GM21717 (cell line): ENCODE results near the gene SFTA2.

Experiments
- ATAC-seq: cut with Tn5 transposase; IDR thresholded peaks from one replicate; pipeline ENCODE4 v1.9.1; 2021; ENCODE audit warnings: mild to moderate bottlenecking, moderate library complexity; ENCODE audit not compliant: unreplicated experiment

Gene SFTA2

DNA sequence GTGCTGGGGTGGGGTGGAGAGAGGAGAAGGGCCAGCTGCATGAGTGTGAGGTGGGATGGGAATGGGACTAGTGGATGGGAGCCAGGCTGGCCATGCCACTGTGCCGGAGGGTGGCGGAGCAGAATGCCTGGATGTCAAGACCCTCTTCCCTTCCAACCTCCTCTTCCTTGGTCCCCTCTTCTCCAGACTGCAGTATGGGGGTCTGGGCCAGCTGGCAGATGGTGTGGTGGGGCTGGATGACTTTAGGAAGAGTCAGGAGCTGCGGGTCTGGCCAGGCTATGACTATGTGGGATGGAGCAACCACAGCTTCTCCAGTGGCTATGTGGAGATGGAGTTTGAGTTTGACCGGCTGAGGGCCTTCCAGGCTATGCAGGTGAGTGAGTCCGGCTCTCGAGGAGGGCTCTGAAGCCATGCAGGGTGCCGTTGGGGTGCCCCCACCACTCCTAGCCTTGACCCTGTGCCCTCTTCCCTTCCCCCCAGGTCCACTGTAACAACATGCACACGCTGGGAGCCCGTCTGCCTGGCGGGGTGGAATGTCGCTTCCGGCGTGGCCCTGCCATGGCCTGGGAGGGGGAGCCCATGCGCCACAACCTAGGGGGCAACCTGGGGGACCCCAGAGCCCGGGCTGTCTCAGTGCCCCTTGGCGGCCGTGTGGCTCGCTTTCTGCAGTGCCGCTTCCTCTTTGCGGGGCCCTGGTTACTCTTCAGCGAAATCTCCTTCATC lies 40.0 kb downstream of the SFTA2 start:
- ATAC-seq, result no peak

DNA sequence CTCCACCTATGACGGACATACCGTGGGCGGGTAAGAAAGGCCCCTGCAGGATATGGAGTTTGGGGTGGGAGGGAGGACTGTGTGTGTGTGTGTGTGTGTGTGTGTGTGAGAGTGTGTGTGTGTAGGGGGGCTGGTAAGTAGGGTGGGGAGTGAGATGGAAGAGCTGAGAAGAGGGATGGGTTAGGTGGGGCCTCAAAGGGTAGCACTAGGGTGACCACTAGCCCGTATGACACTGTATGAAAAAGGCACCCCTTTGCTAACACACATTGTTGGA lies 40.6 kb downstream of the SFTA2 start:
- ATAC-seq, result no peak

GRCh38 chr6:30890646-30891449 lies 41.1 kb downstream of the SFTA2 start:
- ATAC-seq, result no peak

- no peak for ATAC-seq
Observed at GRCh38 chr6:30889921-30890645, 41.9 kb downstream of the SFTA2 start.

GRCh38 chr6:30889496-30889885 lies 42.5 kb downstream of the SFTA2 start:
- no peak for ATAC-seq

DNA sequence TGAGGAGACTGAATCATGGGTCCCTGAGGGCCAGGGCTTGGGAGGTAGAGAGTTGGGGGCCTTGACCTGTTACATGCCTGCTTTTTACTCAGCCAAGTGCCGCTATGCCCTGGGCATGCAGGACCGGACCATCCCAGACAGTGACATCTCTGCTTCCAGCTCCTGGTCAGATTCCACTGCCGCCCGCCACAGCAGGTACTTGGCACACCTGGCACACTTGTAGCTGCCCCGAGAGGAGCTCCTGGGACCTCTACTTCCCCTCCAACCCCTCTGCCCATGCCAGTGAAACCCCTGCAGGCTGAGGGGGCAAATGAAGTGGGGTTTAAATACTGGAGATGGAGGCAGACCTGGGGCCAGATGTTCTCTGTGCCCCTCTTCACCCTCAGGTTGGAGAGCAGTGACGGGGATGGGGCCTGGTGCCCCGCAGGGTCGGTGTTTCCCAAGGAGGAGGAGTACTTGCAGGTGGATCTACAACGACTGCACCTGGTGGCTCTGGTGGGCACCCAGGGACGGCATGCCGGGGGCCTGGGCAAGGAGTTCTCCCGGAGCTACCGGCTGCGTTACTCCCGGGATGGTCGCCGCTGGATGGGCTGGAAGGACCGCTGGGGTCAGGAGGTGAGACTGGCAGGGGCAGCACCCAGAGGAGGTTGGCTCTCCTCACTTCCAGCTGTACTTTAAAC lies 43.0 kb downstream of the SFTA2 start:
- ATAC-seq, result no peak

DNA sequence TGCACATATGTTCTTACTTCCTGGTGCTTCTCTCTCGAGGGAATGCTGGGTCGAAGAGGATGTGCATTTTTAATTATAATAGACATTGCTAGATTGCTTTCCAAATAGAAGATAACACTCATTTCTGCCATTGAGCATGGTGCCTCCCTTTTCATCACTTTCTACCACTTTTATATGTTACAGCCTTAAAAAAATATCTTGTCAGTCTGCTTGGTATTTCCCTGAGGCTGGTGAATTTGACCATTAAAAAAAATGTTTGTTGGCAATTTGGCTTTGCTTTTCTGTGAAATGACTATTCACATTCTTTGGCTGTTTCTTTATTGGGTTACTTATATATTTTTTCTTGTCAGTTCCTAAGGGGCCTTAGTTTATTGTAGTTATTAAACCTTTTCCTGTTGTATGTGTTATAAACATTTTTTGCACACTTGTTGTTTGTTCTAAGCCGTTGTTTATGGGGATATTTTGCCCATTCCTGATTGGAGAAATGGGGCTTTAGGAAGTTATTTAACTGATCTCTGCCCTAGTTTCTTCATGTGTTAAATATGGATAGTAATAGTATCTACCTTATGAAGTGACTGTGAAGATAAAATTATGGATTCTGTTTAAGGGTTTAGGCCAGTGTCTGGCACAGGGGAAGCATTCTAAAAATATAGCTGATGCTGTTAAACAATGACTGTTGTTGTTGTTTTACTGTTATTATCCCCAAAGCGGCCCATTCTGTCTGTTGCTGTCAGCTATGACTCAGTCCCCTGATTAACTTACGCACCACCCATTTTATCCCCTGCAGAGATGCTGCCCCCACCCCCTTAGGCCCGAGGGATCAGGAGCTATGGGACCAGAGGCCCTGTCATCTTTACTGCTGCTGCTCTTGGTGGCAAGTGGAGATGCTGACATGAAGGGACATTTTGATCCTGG lies 43.8 kb downstream of the SFTA2 start:
- ATAC-seq, result no peak

DNA sequence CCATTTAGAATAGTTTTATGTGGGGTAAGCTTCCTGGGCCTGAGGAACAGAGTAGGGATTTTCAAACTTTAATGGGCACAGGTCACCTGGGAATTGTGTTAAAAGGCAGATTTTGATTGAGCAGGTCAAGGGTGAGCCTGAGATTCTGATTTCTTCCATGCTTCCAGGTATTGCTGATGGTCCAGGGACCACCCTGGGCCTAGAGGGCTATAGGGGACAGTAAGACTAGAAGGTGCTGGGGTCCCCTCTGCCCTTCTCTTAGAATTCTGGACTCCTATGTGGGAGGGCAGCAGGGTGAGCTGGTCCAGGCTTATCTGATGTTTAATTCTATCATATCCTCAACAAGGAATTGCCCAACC lies 45.1 kb downstream of the SFTA2 start:
- ATAC-seq, result no peak

DNA sequence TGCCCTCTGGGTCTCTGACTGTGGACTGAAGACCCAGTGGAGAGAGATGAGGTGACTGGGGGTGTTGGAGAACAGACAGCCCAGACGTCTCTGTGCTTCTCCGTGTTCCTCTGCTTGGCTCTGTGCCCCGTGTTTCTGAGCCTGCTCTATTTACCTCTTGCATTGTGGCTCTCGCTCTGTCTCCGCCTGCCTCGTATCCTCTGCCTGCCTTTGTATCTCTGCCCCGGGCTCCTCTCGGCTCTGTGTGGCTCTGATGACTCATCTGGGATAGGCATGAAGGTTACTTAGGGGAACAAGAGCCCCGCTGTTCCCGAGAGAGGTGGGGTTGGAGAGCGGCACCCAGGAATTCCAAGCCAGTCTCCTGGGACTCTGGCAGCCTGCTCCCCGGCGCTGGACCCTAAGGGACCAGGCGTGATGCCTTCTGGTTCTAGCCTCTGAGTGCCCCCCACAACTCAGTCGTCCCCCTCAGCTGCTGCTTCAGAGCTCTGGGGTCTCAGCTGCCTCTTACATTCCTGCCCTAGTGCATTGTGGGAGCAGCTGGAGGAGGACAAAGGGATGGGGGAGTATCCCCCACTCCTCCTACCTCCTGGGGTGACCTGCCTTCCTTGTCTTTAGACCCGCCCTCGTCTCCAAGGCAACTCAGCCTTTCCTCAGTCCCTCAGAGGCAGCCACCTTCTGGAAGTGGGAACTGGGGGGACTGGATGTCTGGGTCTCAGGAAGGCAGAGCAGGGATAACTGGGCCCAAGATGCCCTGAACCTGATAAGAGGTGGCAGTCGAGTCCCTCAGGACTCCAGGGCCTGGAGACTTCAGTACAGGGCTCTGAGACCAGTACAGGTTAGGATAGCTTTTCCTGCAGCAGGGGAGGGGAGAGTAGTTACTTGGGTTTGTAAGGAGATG lies 45.7 kb downstream of the SFTA2 start:
- no peak for ATAC-seq

GRCh38 chr6:30885481-30885998 lies 46.4 kb downstream of the SFTA2 start:
- no peak for ATAC-seq

DNA sequence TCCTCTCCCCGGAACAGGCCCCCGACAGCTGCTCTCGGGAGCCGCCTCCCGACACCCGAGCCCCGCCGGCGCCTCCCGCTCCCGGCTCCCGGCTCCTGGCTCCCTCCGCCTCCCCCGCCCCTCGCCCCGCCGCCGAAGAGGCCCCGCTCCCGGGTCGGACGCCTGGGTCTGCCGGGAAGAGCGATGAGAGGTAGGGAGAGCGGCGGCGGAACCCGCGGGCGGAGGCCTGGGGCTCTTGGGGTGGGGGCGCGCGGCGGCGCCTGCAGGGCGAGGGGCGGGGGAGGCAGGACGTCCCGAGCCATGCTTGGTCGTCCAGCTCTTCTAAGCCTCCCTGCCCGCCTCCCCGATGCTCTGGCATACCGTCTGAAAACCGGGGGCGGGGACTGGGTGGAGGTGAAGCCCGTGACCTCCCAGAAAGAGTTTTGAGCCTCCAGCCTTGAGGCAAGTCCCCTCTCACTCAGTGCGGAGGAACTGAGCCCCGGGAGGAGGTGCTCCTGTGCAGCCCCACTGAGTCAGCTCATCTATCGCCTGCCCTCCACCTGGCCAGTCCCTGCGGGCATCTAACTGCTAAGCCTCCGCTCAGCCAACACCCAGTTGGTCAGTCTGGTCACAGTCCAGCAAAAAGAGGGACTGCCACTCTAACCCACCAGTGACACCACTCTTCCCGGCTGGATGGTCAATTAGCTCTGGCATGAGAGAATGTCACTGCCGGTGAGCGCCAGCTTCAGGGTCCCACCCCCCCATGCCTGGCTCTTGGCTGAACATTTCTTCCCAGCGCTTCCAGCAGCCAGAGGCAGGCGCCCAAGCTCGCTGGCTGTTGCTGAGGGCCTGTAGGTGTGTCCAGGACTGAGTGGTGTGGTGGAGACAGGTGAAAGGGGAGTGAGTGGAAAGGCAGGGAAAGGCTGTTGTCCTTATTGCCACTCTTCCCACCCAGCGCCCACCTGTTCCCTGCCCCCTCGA lies 47.2 kb downstream of the SFTA2 start:
- ATAC-seq, result no peak

- no peak for ATAC-seq
Observed at GRCh38 chr6:30883685-30884520, 48.1 kb downstream of the SFTA2 start, which contains the start of gene DDR1. DDR1 (plus strand) TSS chr6:30884519; CDS start chr6:30888730, 4,211 bp downstream.

- no peak for ATAC-seq
Observed at GRCh38 chr6:30882759-30883684, 48.9 kb downstream of the SFTA2 start.

DNA sequence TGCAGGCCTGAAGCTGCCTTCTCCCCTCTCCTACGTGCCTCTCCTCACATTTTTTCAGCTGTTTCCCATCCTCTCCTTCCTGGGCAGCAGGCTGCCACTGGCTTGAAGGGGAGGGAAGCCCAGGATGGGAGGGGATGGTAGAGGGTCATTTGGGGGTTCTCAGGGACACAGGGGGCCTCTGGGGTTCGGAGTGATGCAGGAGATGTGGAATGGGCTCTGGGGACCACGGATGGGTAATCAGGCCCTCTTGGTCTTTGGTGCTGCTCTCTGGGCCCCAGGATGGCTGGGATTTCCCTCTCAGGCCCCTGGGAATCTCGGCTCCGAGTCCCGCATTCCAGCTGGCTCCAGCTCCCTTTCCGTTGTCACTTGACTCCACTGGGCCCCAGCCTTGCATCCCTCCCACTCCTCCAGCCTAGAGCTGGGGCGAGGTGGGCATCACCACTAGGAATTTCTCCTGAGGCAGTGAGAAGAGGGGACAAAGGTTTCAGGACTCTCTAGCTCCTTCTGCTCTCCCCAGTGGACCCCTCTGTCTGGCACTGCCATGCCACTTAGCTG lies 49.7 kb downstream of the SFTA2 start:
- ATAC-seq, result no peak

- ATAC-seq, result no peak
Observed at GRCh38 chr6:30881392-30882203, 50.4 kb downstream of the SFTA2 start.
